Renal cortex interstitium (tissue), 11 donors: ENCODE data around the gene PRKAG2. TPM values are rescaled to one million over a fixed set of nuclear protein-coding genes. Genes with fewer than 3 reads are reported as not detected.
"Not testable (repeated sequence)": the region's sequence is repeated elsewhere in the genome, so short reads cannot be mapped to it uniquely, and the experiment has no call there.

ENCODE experiments used
- DNase-seq, 11 donors: peaks; one replicate each; pipeline ENCODE4 v3.0.0-alpha.2; 2013; ENCODE audit warnings: low read depth in 9 of 11, low spot score in 4 of 11; ENCODE audit errors: extremely low read depth in 1 of 11
- polyA plus RNA-seq, 3 donors: library from polyadenylated mRNA; unstranded; fragments of 120-200 nt; gene quantifications; one replicate each; pipeline ENCODE4 v1.2.1, GENCODE V29; 2013; ENCODE audit not compliant: insufficient read length in 3 of 3

PRKAG2 gene
- polyA plus RNA-seq, 3 donors: 25.8 to 59.8 (median 37.8) TPM

GRCh38 chr7:151832138-151832537 is 44.8 kb downstream of the PRKAG2 start:
- no peak for DNase-seq

DNA sequence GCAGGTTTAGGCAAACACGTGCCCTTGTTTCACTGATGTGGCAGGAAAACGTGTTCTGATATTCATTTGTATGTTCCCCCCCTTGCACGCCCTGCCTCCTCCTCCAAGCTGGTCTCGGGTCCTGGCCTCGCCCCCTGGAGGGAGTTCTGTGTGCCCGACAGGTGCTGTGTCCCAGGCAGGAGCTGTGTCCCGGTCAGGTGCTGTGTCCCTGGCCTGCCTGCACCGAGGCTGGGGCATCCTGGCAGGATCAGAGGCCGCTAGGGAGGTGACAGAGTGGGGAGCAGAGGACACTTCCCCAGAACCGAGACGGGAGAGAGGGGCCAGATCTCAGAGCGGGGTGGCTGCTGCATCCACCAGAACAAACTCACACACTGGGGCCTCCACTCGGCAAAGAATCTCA is 45.3 kb downstream of the PRKAG2 start:
- DNase-seq: no peak

DNA sequence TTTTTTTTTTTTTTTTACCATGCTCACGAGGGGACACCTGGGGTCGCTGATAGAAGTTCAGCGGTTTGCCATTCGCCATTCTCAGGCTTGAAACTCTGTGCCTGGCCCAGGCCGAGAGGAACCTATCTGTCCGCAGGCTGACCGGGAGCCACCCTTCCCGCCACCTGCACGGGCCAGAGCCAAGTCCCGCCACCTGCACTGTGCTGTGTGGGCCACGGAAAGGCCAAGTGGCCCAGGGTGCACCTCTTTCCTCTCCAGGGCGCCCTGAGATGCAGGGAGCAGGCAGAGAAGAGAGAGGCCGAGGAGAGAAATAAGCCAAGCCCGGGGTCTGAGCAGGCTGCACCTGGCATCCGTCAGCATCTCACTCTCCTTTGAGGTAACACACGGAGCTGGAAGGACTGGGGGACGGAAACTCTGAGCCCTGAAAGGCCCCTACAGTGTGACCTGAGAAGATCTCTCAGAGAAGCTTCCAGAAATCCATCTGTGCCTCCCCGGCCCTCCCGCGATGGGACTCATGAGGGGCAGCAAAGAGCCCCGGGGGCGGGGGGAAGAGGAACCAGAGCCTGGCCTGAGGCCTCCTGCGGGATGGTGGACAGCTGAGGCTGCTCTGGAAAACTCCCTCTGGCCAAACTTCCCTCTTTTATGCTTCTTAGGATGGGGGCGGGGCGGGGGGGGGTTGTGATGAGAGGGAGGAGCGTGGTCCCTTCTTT is 46.6 kb downstream of the PRKAG2 start:
- no peak for DNase-seq

- DNase-seq: no peak
Measured at GRCh38 chr7:151829707-151830106, 47.2 kb downstream of the PRKAG2 start.

- no peak for DNase-seq
Measured at GRCh38 chr7:151827620-151828019, 49.3 kb downstream of the PRKAG2 start.

GRCh38 chr7:151826316-151826715 is 50.6 kb downstream of the PRKAG2 start:
- DNase-seq: not testable (repeated sequence)

DNA sequence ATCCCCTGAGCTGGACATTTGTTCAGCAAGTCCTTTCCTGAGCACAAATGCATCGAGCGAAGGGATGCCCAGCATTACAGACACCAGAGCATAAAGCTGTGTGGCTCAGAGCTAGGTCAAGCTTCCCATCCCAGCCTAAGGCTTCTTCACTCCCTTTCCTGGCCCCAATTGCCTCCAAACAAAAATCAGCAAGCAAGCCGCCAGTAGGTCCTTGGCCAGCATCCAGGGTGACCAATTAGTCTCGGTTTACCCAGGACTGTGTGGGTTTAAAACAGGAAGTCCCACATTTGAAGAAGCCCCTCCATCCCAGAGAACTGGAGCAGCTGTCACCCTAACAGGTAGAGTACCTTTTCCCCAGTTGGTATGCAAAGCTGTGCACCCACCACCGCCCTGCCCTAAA is 51.2 kb downstream of the PRKAG2 start:
- no peak for DNase-seq

- DNase-seq: no peak
Measured at GRCh38 chr7:151824373-151824933, 52.5 kb downstream of the PRKAG2 start.

GRCh38 chr7:151823566-151824372 is 53.1 kb downstream of the PRKAG2 start:
- no peak for DNase-seq

DNA sequence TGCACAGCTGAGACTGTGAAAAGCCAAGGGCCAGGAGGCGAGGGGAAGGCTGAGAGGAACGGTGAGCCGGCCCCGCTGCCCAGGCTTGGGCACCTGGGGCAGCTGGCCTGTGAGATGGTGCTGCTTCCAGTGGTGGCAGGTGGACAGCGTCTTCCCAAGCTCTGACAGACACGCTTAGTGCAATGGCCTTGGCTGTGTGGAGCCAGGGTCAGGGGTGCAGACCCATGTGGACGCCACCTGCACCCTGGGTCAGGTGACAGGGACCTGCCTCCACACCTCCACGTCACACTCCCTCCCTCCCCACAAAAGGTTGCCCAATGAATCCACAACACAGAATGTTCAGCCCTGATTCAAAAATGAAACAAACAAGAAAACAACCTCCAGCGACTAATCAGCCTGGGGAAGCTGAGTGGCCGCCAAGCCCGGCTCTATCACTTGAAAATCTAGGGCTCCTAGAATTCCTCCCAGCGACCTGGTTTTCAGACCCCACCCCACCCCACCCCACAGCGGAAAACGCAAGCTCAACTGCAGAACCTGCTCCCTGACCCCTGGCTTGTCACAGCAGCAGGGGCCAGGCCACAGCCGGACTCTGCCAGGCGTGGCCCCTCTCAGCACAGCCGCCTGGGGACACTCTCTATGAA is 54.3 kb downstream of the PRKAG2 start:
- DNase-seq: no peak

- DNase-seq: no peak
Measured at GRCh38 chr7:151821806-151822540, 54.9 kb downstream of the PRKAG2 start.

GRCh38 chr7:151821226-151821625 is 55.7 kb downstream of the PRKAG2 start:
- DNase-seq: no peak

DNA sequence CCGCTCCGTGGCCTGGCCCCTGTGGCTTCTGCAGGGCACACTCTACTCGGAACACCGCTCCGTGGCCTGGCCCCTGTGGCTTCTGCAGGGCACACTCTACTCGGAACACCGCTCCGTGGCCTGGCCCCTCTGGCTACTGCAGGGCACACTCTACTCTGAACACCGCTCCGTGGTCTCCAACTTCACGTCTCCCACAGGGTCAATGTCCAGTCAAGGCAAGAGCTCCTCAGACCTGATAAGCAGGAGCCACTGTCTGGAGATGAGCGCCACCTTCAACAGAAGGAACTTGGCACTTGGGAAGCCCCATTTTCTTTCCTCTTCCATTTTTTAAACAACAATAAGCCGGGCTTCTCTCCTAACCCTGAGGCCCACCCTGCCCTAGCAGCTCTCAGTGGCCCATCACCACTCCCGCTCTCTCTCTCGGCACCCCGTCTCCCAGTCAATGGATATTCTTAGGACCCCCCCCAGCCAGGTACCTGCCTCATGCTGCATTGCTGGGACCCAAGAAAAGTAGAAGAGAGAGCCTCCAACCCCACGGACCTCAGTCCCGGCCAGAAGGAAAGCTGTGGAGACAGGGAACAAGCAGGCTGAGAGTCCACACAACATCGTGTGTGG is 56.3 kb downstream of the PRKAG2 start:
- DNase-seq: no peak

GRCh38 chr7:151819866-151820265 is 57.0 kb downstream of the PRKAG2 start:
- DNase-seq: no peak

DNA sequence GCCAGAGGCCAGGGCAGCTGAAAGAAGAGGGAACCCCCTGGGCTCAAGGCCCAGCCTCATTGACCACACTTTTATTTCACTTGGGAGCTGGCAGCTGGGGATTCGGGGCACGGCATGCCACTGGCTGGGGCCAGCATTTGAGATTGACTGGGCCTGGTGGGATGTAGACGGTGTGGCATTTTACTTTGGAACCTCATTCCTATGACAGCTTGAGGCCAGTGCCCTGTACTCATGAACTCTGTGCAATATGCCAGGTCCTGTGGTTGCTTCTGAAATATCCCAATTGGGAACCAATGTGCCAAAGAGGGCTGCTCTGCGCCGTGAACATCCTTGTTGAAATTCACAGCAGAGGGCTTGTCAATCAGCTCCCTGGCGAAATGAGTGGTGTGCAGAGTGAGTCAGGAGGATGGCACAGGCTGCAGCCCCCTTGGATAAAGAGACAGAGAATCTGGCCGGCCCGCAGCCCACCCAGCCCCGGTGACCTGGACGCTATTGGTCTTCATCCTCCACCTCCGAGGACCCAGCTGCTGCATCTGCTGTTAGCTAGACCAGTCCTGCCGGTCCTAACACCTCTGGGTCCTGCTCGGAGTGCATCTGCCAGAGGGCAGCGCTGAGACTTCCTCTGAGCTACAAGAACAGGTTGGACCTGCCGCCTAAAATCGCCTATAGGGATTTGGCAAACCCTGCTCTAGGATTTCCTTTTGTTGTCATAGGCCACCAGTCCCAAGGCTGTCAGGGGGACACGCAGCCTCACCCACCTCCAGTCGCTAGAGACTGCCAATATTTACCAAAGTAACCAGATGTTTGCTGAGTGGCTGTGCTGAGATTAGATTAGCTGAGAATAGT is 58.0 kb downstream of the PRKAG2 start:
- DNase-seq: no peak

DNA sequence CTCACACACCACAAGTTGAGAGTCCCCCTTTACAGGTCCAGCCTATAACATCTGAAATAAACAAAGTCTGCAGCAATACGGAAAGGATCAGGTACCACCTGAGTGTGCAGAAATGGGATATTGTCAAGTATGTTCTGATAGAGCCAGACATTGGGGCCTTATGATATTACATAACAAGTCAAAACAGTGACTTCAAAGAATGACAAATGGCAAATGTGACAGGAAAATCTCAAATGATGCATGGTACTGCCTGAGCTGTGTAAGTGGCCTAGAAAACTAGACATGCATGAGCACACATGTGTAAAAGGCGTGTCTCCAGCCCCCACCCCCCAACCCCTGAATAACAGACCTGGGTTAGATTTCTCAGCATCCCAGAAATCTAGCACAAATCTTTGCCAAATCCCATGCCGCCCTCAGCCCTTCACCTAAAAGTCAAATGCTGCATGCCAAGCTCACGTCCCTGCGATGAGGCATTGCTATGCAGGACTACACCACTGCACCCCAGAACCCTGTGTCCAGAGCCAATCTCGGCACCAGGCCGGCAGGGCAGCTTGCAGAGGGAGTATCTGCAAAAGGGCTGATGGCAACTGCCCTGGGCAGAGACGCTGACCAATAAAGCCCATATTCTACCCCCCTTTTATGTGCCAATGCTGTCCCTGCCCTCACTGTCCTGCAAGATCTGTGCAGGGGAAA is 58.8 kb downstream of the PRKAG2 start:
- no peak for DNase-seq

DNA sequence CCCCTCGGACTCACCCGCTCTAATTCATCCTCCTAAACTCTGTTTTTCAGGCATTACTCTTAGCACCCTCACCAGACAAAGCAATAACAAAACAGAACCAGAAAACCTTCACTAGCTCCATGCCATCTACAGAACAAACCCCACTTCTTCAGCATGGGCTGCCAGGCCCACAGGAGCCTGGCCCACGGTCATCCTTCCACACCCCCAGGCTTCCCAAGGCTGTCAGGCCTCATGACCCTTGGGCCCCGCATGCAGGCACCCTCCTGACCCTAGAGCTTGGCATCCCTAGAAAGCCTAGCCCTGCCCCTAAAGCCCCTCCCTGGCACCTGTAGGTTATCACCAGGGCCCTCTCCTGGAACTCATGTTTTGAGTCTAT is 59.6 kb downstream of the PRKAG2 start:
- DNase-seq: no peak
